ENCODE results near the gene FAS.

FAS gene

DNA sequence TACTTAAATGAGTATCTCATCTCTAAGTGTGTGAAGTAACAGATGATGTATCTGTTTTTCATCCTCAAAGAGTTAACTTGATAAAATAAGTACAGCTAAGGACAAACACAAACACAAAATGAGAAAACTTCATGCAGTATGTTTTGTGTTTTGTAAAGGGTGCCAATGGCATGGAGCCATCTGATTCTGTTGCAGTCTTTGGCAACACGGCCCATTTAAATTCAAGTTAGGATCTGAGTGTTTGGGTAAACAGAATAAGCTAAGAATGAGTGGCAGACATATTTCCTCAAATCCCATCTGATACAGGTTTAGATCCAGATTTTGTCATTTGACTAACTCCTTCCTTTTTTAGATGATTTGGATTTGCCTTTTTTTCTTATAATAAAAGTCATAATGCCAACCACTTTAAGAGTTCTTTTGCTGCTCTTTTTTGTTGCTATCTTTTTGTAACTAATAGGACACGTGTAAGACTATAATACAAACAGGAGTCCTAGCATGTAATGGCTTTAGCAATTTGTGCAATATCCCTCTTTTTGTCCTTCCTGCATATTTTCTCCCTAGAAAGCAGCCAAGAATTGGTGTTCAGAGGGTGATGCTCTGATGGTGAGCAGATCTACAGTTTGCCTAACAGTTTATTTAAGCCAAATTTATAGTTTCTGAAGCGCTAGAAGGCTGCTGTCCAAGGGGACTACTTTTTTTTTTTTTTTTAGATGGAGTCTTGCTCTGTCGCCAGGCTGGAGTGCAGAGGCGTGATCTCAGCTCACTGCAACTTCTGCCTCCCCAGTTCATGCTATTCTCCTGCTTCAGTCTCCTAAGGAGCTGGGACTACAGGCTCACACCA is 19.2 kb upstream of the FAS start:
- DNase-seq: no peak

DNA sequence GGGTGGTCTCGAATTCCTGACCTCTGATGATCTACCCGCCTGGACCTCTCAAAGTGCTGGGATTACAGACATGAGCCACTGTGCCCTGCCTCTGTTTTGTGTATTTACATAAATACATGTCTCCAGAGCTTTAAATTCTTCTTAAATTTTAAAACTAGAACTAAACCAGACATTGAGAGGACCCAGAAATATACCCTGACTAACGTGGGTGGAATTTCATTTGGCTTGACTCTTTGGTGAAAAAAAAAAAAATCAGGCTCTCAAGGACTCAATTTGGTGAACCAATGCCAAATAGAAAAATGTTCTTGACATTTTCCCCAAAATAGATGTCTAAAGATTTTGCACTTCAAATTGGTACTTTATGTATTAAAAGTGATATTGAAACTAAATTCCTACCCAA is 16.6 kb upstream of the FAS start:
- DNase-seq: peak; percentile 71

DNA sequence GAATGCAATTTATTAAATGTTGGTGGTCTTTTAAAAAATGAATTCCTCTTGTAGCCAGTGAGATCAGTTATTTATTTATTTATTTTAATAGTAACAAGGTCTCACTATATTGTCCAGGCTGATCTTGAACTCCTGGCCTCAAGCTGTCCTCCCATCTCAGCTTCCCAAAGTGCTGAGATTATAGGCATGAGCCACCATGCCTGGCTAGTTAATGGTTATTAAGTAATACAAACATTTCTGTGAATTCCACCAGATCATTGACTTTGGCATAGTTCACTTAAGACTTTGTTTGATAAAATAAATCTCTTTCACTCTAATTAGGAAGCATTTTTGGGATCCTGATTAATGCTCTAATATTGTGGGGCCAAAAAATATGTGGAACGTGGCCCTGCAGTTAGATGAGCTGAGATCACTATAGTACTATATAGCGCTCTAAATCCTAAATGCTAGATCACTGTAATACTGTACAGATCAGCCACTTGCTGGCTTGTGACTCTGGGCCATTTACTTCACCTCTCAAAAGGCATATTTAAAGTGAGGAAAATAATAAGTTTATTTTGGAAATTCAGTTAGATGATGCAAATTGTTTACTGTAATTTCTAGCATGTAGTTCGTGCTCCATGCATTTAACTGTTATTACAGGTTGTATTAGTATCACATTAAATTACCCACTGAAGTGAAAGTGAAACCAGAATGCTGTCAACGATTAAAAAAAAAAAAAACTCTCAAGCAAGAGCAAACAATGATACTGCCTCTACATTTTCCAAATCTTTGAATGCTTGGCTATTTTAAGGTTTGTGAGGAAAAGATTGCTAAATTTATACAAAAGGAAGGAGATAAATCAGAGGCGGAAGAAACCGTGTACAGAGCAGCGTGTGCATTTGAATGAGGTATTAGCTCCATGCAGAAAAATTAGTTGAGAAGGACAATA is 15.9 kb upstream of the FAS start:
- no peak for DNase-seq

DNA sequence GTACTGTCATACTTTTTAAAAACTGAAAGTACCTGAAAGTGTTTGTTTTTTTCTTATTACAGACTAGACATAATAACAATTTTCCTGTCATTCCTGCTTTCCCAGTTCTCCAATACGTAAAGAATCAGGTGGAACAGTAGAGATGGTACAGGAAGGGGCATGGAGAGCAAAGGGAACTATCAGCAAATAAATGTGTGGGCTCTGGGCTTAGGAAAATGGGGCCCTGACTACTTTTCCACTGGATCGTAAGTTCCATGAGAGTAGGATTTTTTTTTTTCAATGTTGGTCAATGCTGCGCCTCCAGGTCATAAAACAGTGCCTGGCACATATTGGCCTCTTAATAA is 15.2 kb upstream of the FAS start:
- no peak for DNase-seq

DNA sequence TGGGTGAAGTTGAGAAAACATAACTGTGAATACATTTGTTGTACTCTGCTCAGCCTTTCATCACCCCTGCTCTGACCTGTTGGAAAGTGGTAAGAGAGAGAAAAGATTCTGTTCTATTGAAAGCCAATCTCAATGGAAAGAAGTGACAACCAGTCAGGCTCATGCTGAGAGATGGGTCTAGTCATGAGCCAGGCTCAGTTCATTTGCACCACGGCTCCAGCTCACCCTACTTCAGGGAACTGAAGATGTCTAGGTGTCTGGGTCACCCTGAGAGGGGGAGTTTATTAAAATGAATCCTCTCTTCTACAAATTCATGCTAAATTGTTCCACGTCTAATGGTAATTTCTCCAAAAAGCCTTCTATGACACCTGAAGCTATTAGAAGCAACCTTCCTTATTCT is 12.1 kb upstream of the FAS start:
- DNase-seq: no peak

DNA sequence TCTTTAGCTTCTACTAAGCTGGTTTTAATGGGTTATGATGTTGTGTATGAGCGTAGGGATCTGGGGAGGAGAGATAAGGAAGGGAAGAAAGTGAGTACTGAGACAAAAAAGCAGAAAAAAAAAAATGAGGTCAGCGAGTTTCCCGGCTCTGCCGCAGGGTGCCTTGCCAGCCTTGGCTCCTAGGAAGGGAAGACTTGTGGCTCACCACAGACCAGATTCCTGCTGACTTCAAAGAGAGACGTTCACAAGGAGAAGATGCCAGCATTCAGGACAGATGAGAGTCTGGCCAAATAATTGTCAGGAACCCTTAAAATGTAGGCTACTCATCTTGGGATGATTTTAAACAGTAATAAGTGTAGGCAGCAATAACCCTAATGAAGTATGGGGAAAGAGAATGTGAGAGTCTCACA is 11.4 kb upstream of the FAS start:
- DNase-seq: peak; percentile 87

DNA sequence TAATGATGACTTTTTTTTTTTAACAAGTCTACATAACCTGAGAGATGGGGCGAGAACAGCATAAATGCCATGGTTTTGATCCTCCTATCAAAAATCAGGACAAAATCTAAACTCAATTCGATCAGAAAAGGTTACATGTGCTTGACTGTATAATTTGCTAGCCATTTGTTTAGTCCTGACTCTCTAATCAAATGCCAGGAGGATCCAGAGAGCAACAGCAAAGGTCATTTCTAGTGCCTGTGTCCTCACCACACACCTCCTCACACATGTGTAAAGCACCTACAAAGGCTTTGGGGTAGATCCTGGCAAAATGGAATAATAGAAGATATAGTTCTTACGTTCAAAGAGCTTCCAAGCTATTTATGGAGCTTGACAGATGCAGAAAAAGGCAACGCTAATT is 11.0 kb upstream of the FAS start:
- DNase-seq: no peak

DNA sequence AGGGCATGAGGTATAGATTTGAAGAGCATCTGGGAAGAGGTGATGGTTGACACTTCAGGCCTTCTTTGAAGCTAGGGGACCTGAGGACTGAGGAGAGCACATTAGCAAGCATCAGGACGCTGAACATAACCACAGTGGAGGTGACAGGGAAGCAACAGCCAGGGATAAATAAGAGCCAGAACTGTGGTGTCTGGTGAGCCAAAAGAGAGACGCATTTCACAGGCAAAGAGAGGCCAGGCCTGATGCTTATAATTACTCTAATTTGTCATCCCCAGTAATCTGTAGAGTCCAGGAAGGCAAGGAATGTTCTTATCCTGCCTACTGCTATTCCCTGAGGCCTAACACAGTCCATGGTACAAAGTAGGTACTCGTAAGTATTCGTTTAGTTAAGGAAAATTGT is 10.4 kb upstream of the FAS start:
- no peak for DNase-seq

DNA sequence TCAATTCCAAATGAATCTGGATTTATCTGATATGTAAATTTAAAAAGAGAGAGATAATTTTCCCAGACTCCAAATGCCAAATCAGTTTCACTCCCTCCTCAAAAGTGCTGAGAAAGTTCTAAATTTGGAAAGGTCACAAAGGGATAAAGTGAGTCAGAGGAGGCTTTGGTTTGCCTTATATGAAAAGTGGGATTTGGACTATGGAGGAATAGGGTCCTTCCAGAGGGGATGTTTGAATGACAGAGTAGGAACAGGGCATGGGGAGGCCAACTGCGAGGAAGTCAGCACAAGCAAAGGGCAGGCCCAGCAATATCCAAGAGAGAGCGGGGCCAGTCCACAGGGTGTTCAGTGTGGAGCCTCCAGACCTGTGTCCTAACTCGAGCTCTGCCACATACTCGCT is 9.8 kb upstream of the FAS start:
- DNase-seq: no peak

DNA sequence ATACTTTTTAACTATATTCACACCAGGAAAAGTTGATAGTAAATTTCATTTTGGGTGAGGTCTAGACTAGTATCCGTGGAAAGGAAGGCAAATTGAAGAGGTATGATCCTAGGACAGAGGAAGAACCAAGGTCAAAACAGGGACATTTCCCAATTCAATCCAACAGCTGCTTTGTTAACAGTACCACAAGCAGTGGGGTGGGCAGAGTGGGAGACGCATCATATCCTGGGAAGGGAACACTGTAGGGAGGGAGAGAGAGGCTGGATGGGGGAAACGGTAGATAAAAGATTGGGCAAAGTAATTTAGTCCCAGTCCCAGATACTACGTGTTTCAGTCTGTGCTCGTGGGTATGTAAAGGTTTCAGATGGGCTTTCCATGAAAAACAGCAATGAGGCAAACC is 9.2 kb upstream of the FAS start:
- no peak for DNase-seq

DNA sequence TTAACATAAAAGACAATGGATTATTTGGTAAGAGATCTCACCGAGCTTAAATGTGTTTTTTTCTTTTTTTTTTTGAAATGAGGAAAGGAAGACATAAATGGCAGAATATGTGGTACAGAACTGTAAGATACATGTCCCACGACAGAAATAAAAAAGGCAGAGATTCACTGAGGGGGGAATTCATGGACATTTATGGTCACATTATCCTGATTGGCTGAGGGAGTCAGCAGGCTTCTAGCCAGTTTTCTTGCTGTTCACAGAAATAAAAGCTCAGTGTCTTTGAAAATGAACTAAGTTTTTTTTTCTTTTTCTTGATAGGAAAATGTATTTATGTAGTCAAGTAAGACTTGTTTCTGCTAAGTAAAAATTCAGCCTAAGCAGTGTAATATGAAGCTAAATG is 8.2 kb upstream of the FAS start:
- peak; percentile 48 for DNase-seq

DNA sequence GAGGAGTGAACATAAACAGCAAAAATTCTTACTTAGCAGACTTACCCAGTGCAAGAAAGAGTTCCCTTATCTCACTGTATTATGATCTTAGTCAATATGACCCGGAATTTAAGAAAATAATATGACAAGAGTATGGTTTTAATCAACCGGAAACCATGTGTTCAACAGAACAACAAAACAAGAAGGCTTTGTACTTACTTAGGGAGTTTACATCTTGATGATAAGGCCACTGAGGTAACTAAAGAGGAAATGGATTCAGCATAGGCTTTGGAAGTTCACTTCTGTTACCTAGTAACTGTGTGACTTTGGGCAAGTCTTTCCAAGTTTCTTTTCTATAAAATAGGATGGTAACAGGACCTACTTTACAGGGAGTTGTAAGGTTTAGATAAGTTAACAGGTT is 7.4 kb upstream of the FAS start:
- no peak for DNase-seq

DNA sequence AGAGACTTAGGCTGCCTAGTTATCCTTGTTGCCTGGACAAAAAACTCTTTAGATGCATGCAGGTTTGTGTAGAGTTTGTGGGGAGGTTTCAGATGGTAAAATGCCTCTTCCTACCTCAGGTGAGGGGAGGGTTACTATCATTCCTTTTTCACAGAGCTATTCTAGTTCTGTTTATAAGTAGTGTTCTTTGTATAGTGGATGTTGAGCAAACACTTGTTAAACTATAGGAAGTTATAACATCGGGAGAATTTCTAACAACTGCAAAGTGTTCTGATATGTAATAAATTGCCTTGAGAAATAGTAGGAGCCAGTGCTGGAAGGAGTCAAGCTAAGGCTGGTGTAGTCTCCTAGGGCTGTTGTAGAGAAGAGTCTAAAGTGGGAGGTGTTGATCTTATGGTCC is 6.7 kb upstream of the FAS start:
- DNase-seq: no peak

DNA sequence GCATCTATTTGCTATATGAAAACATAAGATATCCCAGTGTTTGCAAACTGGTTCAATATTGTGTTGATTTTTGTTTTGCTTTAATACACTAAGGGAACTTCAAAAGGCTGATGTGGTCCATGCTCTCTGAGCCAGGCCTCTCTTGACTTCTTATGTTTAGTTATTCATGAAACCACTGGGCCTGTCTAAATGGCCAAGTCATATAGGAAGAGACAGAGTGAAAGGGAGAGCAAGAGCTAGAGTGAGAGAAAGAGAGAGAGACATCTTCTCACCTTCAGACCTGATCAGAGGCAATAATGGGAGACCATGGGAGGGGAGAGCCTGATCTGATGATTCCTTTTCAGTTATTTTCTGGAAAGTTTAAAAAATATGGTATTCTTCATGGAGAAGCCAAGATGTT is 6.1 kb upstream of the FAS start:
- no peak for DNase-seq

DNA sequence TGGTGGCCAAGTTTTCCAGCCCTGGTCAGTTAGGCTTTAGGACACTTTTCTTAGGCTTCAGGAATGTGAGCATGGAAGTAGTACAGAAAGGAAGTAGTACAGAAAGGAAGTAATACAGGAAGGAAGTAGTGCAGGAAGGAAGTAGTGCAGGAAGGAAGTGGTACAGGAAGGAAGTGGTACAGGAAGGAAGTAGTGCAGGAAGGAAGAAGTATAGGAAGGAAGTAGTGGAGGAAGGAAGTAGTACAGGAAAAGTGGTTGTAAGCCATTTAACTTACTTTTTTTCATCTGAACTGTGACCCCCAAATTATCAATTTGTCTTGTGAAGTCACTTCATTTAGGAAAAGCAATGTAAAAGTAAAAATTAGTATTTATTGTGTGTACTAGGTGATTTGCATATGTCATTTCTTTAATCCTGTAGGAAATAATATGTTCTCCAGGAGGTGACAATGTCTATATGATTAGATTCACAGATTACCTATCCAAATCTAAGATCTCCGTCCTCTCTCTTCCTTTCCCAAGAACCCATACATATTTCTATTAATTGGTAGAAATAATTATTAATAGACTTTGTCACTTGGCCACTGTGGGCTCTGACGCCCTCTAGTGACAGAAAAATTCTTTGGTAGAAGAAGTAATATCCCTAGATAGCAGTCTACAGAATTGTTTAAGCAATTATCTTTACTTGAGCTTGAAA is 3.9 kb upstream of the FAS start:
- peak; percentile 43 for DNase-seq

DNA sequence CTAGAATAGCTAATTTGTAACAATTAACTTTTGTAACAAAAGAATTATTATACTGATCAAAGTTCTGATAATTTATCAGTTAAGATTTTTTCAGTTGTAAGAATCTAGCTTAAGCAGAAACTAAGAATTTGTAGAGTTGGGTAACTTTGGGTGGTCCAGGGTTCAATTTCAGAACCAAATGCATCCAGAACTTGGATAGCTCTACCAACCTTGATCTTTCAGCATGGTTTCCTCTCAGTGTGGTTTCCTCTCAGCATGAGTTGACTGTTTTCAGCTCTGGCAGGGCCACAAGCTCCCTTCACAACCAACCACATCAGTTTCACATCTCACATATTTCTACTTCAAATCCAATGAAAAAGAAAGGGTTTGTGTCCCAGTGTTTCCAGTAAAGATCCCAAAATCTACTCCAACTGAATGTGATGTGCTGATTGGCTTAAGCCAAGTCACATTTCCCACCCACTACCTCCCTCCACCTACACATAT is 3.3 kb upstream of the FAS start:
- no peak for DNase-seq

DNA sequence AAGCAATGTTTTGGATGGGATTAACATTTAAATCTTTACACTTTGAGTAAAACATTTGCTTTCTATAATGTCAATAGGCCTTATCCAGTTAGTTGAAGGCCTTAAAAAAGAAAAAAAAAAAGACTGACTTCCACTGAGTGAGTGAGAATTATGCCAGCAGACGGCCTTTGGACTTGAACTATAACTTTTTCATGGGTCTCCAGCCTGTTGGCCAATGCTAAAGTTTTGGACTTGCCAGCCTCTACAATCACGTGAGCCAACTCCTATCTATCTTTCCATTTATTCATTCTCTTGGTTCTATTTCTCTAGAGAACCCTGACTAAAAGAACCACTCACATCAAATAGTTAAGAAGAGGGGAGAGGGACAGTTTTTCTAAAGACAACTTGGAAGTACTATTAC is 2.8 kb upstream of the FAS start:
- DNase-seq: no peak

DNA sequence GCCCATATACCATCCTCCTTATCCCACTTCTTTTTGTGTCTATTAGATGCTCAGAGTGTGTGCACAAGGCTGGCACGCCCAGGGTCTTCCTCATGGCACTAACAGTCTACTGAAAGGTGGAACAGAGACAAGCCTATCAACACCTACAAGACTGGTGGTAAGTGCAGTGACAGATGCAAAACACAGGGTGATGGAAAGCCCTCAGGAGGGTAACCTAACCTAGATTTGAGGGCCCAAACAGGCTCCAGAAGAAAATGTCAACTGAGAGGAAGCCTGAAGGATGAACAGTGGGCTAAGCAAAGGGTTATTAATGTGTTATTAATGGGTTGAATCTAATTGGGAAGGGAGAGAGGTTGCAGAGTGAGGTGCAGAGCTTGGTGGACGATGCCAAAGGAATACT is 1.2 kb upstream of the FAS start:
- DNase-seq: no peak

DNA sequence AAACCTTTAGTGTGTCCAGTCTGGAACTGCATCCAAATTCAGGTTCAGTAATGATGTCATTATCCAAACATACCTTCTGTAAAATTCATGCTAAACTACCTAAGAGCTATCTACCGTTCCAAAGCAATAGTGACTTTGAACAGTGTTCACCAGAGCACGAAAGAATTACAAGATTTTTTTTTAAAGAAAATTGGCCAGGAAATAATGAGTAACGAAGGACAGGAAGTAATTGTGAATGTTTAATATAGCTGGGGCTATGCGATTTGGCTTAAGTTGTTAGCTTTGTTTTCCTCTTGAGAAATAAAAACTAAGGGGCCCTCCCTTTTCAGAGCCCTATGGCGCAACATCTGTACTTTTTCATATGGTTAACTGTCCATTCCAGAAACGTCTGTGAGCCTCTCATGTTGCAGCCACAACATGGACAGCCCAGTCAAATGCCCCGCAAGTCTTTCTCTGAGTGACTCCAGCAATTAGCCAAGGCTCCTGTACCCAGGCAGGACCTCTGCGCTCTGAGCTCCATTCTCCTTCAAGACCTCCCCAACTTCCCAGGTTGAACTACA is 694 bp upstream of the FAS start:
- DNase-seq: peak; percentile 41

DNA sequence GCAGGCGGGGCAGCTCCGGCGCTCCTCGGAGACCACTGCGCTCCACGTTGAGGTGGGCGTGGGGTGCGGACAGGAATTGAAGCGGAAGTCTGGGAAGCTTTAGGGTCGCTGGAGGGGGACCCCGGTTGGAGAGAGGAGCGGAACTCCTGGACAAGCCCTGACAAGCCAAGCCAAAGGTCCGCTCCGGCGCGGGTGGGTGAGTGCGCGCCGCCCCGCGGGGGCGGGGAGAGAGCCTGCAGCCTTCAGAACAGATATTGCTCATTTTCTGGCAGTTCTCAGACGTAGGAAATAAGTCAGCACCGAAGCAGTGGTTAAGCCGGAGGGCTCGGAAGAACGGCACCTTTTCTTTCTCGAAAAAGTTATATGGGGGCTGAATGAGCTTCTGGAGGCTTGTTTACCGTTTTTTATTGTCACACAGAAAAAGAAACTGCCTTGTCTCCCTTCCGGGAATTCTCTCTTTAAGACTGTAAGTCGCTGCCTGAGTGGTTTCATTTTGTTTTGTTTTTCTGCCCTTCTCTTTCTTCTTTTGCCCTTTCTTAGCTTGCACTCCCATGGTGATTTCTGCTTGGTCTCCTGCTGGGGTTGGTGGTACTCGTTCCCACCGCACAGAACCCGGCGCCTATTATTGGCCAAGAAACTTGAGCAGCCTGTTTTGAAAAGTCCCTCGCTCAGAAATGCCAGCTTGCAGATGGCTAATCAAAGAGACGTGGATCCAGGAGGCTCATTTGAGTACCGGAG is 732 bp downstream of the FAS start:
- peak; percentile 72 for DNase-seq

DNA sequence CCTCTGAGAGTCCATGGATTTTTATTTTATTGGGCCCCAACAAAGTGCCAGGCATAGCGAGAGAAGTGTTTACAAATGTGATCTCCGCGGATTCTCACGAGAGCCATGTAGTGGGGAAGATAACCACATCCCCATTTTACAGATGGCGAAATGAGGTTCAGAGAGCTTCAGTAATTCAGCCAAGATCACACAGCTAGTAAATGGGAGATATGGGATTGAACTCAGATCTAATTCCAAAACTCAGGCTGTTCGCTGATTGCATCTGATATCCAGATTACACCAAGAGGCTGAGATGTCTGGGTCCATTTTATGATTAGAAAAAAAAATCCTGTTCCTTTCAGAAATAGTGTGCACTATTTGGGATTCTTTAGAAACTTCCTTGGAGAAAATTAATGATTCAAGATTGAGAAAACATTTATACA is 1.3 kb downstream of the FAS start:
- no peak for DNase-seq

DNA sequence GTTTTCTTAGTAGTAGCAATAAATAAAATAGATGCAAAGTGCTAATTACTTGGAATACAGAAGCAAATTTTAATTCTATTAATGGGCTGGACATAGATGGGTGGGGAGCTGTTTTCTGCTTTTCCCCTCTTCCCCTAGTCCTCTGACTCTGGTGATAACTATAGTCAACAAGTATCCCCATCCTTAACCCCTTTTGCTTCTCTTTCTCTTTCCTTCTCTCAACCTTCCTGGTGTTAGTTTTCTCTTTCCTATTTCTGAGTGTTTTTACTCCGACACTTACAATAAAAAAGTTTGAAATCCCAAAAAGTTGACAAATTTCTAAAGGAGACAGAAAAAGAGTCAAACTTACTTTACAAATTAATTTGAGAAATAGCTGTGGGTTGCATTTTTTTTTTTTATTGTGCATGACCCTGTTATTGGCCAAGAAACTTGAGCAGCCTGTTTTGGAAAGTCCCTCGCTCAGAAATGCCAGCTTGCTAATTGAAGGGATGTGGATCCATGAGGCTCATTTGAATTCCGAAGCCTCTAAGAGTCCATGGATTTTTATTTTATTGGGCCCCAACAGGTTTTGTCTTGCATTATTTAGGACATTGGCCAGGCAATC is 2.4 kb downstream of the FAS start:
- DNase-seq: no peak
